Inflammatory macrophage treated with lipopolysaccharide for 1 hour (primary cell): ENCODE results near the gene TTYH1.

Source experiments
- DNase-seq, 2 donors: peaks; one replicate each; pipeline ENCODE4 v3.0.0-alpha.2; 2020 to 2022

The TTYH1 gene

DNA sequence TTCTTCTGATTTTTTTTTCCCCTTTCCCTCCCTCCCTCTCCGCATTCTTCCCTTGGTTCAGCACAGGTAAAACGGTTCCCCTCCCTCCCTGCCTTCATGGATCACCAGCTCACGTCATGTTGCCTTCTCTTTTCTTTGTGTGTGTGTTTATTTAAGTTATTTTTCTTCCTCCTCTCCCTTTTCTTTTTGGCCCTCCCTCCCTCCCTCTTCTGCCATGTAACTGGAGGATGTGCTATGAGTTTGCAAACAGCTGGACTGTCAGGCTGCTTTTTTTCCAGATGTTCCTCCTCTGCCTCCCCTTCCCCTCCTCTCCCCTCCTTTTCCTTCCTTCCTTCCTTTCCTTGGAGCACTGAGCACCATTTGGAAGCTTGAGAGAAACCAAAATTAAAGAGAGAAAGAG is 46.3 kb downstream of the TTYH1 start:
- DNase-seq: no peak

DNA sequence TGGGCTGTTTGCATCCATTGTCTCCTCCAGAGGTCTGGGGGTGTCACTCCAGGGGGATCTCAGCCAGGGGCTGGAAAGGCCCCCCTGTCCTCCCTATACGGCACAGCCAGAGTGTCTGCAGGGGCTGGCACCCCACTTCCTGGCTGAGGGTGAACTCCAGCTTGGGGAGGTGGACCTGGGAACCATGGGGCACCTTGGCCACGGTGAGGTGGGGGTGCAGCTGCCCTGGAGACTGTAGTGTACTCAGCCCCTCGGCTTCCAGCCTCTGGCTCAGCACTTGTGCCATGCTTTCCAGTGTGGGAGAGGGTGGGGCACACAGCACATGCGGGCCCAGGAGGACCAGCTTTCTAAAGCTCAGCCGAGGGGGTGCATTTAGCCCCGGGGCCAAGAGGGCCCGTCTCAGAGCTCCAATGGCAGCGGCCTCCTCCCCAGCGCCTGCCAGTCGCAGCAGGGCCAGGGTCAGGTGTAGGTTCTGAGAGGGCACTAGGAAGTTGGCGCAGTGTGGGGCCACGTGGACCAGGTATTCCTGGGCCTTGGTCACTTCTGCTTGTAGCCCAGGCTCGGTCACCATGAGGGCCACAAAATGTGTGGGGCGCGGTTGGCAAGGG is 46.9 kb downstream of the TTYH1 start:
- no peak for DNase-seq

DNA sequence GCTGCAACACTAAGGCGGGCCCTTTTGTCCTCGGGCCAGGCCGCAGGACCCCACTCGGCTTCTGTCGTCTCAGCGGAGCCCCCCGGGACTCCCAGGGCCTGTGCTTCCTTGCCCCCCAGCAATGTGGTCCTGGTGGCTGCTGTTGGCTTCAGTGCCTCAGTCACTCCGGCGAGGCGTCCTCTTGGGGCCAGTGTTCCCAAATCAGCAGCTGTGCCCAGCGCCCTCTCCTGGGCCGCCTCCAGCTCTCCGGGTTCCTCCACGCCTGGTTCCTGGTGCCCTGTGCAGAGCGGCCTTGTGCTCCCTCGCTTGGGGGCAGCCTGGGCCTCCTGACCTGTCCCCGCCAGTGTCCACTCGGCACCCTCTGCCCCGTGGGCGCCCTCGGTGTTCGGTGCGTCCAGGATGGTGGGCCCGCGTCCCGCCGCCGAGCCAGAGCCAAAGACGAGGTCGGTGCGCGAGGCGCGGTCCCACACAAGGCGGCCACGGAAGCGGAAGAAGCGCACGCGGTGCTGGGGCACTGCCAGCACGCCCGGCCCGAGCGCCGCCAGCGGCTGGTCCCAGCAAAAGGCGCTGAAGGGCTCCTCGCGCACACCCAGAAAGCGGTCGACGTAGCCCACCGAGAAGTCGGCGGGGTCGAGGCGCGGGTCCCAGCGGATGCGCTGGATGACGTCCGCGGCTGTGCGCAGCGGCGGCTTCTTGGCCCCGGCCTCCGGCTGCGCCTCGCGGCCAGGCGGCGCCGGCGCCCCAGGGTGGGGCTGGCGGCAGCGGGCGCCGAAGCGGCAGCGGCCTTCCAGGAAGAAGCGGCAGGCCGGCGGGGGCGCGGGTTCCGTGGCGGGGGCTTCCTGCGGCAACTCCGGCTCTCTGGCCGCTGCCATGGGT is 47.6 kb downstream of the TTYH1 start:
- DNase-seq: peak; percentile 54 to 62

DNA sequence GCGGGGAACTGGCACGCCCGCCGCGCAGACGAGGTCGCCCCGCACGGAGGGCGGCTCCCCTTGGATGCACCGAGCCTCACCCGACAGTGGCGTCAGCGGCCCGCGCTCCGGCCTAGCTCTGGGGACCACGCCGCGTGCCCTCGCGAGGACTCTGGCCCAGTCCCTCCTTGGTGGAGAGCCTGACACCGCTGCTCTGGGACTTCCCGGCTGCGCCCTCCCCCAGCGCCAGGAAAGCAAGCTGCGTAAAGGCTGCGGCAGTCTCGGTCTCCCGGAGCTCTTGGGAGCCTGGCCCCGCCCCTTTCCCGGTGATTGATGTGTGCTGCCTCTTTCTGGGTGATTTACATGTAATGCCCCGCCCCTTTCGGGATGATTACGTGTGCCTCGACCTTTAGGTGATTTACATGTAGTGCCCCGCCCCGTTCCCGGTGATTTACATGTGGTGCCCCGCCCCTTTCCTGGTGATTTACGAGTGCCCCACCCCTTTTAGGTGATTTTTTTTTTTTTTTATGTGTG is 48.3 kb downstream of the TTYH1 start, which contains the start of gene LENG9:
TSS of gene LENG9 (minus strand) at position 248 of the 513 bp plus-strand sequence. CDS start 252 bp downstream, outside the sequence.
- peak; percentile 99 to 100 for DNase-seq

DNA sequence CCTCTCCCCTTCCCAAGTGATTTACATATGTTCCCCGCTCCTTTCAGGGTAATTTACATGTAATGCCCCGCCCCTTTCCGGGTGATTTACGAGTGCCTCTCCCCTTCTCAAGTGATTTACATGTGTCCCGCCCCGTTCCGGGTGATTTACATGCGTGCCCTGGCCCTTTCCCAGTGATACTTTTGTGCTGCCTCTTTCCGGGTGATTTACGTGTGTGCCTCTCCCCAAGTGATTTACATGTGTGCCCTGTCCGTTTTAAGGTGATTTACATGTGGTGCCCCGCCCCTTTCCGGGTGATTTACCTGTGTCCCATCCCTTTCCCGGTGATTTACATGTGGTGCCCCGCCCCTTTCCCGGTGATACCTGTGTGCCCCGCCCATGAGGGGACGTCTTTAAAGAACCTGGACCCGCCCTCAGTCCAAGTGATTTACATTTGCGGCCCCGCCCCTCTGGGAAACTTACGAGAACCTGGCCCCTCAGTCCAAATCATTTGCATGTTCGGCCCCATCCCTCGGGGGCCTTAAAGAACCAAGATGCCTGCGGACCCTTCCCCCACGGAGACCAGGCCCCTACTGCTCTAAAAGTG is 48.9 kb downstream of the TTYH1 start:
- peak; percentile 94 to 95 for DNase-seq

DNA sequence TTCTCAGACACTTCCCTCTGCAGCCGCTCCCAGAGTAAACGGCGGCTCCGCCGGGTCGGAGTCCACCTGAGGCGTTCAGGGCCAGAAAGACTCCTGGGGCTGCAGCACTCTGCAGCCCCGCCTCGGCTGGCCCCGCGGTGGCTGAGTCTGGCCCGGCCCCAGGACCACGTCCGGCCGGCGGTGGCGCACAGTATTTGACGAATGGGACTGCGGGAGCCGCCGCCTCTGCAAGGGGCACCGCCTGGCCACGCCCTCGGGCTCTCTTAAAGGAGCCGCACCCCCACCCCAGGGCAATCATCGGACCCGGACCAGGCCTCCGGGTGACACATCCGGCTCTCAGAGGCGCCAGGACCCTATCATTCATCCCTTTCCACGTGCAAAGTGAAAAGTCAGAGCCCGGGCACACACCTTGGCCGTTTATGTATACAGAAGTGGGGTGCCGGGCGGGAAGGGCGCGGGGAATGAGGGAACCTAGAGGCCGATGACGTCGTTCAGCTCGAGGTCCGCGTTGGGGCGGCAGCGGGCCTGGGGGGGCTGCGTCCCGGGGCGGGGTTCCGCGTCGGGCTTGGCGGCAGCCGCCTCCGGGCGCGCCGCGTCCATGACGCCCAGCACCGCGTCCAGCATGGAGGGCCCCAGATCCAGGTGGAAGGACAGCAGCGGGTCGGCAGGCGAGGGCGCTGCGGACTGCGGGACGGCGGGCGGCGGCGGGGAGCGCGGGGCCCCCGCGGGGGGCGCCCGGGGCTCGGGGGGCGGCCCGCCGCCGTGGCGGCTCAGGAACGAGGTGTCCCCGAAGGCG is 49.6 kb downstream of the TTYH1 start:
- DNase-seq: peak; percentile 85 to 86

DNA sequence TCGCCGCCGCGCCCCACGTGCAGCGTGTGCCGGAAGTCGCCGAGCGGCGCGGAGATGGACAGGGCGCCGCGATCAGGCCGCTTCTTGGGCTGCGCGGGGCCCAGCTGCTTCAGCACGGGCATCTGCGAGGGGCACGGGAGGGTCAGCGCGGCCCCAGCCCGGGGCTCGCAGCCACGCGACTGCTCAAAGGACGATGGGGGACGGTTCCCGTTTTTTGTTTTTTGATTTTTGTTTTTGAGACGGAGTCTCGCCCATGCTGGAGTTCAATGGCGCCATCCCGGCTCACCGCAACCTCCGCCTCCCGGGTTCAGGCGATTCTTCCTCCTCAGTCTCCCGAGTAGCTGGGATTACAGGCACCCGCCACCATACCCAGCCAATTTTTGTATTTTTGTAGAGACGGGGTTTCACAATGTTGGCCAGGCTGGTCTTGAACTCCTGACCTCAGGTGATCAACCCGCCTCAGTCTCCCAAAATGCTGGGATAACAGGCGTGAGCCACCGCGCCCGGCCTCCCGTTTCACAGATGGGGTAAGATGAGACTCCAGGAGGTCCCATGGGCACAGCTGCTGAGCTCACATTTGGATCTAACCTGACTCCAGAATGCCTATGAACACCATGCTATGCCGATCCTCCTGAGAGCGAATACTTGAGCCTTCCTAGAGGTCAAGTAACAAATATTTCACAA is 50.3 kb downstream of the TTYH1 start:
- DNase-seq: no peak

DNA sequence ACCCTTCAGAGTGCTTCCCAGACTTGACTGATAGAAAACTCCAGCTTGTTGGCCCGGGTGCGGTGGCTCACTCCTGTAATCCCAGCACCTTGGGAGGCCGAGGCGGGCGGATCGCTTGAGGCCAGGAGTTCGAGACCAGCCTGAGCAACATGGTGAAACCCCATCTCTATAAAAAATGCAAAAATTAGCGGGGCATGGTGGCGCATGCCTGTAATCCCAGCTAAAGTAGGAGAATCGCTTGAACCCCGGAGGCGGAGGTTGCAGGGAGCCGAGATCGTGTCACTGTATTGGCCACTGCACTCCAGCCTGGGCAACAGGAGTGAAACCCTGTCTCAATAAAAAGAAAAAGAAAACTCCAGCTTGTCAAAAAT is 50.8 kb downstream of the TTYH1 start:
- peak in 1 of 2 donors; percentile 31 for DNase-seq

DNA sequence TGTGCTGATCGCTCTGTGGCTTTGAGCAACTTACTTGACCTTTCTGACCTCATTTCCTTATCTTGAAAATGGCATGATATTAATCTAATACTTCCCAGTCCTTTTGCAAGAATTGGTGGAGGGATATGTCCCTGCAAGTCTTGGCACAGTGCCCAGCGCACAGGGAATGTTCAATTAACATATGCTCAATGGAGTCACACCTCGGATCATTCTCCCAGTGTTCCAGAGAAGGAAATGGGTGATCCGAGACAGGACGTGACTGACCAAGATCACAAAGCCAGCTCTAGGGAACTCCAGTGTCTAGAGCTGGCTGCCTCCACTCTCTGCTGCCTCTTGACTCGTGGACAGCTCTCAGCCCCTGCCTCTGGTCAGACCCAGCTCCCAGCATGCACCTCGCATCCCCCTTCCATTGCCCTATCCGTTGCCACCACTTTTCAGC is 54.3 kb downstream of the TTYH1 start:
- DNase-seq: no peak

DNA sequence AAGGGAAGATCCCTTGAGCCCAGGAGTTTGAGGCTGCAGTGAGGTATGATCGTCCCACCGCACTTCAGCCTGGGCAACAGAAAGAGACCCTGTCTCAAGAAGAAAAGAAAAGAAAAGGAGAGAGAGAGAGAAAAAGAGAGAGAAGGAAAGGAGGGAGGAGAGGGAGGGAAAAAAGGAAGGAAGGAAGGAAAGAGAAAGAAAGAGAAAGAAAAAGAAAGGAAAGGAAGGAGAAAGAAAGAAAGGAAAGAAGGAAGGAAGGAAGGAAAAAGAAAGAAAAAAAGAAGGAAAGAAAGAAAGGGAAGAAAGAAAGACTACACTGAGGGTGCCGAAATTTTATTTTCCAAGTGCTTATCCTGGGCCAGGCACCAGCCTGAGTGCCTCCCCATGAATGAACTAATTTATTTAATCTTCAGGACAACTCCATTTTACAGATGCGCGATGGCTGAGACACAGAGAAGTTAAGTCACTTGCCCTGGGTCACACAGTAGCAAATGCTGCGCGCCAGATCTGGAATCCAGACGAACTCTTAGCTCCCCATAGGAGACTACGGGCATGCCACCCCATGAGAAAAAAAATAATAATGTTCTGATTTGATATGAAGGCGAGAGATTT is 55.1 kb downstream of the TTYH1 start:
- DNase-seq: no peak

DNA sequence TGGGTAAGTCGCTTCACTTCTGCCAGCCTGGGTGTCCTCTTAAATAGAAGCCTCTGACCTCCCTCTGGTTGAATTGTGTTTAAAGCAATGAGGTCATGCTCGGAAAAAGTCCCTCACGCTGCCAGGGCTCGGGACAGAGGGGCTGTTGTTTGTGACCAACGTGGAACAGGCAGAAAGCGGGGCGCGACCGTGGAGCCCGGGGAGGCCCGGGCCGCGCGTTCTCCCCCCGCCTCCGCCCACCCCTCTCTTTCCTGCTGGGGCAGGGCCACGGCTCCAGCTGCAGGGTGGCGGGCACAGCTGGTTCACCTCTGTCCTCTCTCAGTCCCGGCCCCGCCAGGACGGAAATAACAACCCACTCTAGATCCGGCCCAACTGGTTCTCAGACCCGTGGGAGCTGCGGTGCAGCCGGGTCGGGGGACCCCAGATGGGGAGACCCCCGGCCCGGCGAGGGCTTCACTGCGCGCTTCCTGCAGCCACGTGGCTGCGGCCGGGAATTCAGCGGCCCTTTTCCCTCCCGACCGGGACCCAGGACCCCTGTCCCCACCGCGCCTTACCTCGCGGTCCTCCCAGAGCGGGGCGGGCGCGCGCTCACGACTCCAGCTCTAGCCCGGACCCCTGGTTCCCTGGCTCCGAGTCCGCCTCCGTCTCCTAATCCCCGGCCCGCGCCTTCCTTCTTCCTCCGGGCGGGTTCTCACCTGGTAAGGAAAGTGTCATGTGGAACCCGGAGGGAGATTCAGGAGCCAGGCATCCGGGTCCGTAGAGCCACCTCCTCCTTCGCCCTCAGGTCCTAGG is 55.9 kb downstream of the TTYH1 start:
- DNase-seq: peak; percentile 42 to 70

DNA sequence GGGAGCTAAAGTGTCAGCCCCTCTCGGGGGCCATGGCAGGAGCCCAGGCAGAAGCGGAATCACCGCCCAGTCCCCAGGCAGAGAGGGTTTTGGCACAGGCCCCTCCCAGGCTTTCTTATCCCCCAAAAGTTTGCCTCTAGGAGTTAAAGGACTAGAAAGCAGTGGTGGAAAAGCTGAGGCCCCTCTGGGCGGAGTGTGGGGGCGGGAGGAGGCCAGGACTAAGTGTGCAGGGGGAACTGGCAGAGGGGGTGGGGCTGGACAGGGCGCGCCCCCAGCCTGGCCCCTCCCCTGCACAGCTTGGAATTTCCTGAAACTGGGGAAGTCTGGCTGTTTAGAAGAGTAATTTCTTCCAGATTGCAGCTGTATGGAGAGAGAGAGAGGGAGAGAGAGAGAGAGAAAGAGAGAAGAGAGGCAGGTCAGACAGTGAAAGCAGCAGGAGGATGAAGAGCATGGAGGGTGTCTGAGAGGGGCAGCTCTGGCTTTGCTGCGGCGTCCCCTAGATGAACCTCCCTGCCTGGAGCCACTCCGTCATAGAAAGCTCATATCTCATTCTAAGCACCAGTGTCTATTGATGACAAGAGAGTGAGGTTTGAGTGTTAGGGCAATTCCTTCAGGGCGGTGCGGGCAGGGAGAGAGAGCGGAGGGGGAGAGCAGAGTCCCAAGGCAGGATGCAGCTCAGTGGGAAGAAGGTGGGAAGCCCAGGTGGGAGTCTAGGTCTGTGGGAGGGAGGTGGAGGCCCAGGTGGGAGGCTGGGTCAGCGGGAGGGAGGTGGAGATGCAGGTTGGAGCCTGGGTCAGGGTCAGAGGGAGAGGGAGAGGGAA is 58.0 kb downstream of the TTYH1 start, which contains the start of gene CDC42EP5:
TSS of gene CDC42EP5 (minus strand) at position 226 of the 821 bp plus-strand sequence. CDS start 7,749 bp downstream, outside the sequence.
- peak; percentile 82 to 86 for DNase-seq

DNA sequence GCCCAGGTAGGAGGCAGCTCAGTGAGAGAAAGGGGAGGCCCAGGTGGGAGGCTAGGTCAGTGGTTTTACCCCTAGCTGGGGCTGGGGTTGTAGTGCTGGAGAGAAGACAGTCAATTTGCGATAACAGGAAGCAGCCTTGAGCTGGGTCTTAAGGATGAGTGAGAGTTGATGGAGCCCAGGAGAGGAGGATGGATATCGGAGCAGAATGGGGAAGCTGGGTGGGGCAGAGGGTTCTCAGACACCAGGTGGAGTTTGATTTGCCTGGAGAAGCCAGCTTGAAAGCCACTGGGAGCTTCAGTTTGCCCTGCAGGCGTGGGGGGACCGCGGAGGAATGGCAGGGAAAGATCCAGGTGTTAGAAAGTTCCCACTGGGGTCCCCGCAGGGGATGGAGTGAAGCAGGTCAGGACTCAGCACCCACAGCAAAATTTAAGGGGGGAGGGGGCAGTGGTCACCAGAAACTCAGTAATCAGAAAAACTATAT is 58.7 kb downstream of the TTYH1 start:
- no peak for DNase-seq

DNA sequence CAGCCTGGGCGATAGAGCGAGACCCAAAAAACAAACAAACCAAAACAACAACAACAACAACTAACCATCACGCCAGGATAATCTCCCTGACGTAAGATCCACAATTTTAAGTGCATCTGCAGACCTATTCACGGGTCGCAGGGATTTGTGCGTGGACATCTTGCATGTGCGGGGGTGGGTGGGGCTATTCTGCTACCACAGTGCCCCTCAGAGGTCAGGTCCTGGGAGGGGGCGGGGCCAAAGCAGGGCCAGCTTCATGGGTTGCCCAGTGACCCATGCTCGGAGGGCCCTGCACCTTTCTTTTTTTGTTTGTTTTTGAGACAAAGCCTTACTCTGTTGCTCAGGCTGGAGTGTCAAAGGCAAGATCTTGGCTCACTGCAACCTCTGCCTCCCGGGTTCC is 60.4 kb downstream of the TTYH1 start:
- no peak for DNase-seq

DNA sequence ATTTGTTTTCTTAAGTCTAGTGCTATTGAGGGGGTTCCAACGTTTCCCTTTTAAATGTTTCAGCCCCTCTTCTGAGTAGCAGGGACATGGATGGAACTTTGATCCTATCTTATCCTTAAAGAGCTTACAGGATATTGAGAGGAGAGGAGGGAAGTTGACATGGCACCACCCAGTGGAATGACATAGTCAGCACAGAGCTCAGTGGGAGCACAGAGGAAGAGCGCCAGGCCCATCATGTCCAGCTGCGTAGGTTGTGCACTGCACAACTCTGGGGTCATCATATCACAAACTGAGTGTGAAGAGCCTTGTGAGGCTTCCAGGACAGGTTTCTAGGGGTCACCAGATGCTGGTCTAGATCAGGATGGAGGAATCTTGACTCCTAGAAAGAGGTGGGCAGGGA is 62.4 kb downstream of the TTYH1 start:
- peak in 1 of 2 donors; percentile 22 for DNase-seq

DNA sequence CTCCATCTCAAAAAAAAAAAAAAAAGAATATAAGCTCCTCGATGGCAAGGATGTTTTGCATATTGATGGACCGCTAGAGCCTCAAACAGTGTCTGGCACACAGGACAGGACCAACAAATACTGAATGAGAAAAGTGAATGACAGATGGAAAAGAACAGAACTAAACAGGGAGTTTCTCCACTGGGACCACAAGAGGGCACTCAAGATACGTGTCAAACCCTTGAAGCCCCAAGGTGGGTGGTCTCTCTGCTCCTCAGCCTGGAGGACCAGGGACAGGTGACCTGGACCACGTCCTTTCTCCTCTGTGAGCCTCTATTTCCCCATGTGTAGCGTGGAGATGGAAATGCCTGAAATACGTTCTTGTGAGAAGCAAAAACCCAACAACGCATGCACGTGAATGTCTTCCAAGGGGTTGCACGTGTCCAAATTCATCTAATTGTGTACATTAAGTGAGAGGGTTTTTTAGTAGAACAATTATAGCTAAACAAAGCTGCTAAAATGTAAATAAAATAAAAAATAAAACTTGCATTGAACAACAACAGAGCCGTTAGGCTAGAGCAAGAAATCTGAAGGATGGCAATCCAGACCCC is 63.5 kb downstream of the TTYH1 start:
- DNase-seq: peak in 1 of 2 donors; percentile 66

DNA sequence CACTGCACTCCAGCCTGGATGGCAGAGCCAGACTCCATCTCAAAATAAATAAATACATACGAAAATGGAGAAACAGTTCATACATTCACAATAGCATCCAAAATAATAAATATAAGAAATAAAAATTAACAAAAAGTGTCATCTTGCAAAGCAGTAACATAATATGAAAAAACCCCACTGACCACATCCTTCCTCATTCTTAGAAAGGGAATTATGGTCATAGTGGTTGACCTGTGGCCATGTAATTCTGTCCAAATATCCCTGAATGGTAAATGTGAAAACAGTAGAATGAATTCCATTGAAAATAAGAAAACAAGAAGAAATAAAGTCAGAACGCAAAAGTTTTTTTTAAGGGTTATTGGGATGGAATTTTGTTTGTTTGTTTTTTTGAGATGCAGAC is 64.8 kb downstream of the TTYH1 start:
- peak; percentile 69 to 78 for DNase-seq

DNA sequence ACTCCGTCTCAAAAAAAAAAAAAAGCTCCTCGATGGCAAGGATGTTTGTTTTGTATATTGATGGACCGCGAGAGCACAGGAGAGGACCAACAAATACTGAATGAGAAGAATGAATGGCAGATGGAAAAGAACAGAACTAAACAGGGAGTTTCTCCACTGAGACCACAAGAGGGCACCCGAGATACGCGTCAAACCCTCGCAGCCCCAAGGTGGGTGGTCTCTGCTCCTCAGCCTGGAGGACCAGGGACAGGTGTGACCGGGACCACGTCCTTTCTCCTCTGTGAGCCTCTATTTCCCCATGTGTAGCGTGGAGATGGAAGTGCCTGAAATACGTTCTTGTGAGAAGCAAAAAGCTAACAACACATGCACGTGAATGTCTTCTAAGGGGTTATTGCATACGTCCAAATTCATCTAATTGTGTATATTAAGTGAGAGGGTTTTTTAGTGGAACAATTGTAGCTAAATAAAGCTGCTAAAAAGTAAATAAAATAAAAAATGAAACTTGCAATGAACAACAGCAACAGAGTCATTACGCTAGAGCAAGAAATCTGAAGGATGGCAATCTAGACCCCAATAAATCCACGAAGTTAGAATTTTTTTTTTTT is 66.2 kb downstream of the TTYH1 start:
- DNase-seq: peak in 1 of 2 donors; percentile 55

DNA sequence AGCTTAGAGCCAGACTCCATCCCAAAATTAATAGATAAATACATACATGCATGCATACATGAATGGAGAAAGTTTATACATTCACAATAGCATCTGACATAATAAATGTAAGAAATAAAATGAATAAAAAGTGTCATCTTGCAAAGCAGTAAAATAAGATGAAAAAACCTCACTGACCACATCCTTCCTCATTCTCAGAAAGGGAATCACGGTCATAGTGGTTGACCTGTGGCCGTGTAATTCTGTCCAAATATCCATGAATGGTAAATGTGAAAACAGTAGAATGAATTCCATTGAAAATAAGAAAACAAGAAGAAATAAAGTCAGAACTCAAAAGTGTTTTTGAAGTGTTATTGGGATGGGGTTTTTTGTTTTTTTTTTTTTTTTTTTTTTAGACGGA is 67.6 kb downstream of the TTYH1 start:
- peak; percentile 42 to 65 for DNase-seq
